Chondrocyte (in vitro differentiated cells): ENCODE data around the gene STUM. TPM values are rescaled to one million over a fixed set of nuclear protein-coding genes. Genes with fewer than 3 reads are reported as not detected.

Experiments used
- DNase-seq: peaks from one replicate; pipeline ENCODE4 v3.0.0; 2021; ENCODE audit warnings: mixed read lengths, low spot score
- H3K27ac Mint-ChIP-seq: one replicate; pipeline ENCODE4 v1.8.0; 2021; ENCODE audit warnings: mild to moderate bottlenecking, moderate library complexity, mixed read lengths; ENCODE audit not compliant: unreplicated experiment
- H3K27me3 Mint-ChIP-seq: 2 replicates; pipeline ENCODE4 v1.8.0; 2021; ENCODE audit warnings: low read depth, mixed read lengths
- H3K36me3 Mint-ChIP-seq: 2 replicates; pipeline ENCODE4 v1.8.0; 2021; ENCODE audit warnings: low read depth, mixed read lengths
- H3K4me1 Mint-ChIP-seq: 2 replicates; pipeline ENCODE4 v1.8.0; 2021; ENCODE audit warnings: low read depth, mild to moderate bottlenecking, mixed read lengths
- H3K4me3 Mint-ChIP-seq: one replicate; pipeline ENCODE4 v1.8.0; 2021; ENCODE audit warnings: mild to moderate bottlenecking, moderate library complexity, mixed read lengths; ENCODE audit not compliant: unreplicated experiment
- H3K9me3 Mint-ChIP-seq: 2 replicates; pipeline ENCODE4 v1.8.0; 2021; ENCODE audit warnings: low read depth, mixed read lengths
- total RNA-seq: library from RNA; stranded (reverse); gene quantifications from 3 replicates; pipeline ENCODE4 v1.2.1, GENCODE V29; 2021
- TF ChIP-seq, protein P1 (sequence below): fragments of 200-600 bp; sonication (generic); IDR thresholded peaks from 2 replicates; pipeline ENCODE4 v1.5.0; 2021; ENCODE audit warnings: antibody characterized with exemption, mild to moderate bottlenecking, moderate library complexity

Gene STUM
- total RNA-seq, 1 donor from 2014 or later = 0.27 TPM

DNA sequence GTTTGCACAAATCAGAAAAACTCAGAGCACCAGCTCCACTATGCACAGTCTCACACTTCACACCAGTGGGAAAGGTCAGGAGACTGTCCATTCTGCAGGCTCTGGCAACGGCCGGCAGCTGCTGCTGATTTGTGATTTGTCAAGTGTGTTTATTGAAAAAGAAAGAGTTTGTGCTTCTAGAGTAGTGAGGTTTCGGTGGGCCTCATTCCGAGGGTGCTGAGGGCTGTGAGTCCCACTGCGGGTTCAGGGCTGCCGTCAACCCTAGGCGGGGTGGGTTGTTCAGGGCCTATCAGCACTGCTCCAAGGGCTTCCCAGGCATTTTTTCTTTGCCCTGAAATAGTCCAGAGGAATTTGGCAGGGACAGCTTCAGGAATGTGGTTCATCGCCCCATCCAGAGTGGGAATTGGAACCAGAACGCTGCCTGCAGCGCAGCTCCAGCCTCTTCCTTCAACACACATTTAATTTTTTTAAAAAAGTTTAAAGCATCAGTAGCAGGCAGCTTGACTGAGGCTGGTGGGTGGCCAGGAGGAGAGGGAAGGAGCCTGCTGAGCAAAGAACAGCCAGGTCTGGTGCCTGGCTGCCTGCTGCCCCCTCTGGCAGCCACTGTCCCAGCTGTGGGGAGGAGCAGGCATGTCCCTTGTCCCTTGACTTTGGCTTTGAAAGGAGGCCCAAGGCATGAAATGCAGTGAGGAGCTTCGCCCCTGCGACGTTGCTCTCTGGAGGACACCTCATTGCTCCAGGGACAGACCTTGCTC lies 19.7 kb downstream of the STUM start:
- DNase-seq = no peak
- no peak overlapping the region for H3K27ac Mint-ChIP-seq
- H3K27me3 Mint-ChIP-seq = peaks cover 30% of the 10 kb centered on the region
- TF ChIP-seq, protein P1, sequence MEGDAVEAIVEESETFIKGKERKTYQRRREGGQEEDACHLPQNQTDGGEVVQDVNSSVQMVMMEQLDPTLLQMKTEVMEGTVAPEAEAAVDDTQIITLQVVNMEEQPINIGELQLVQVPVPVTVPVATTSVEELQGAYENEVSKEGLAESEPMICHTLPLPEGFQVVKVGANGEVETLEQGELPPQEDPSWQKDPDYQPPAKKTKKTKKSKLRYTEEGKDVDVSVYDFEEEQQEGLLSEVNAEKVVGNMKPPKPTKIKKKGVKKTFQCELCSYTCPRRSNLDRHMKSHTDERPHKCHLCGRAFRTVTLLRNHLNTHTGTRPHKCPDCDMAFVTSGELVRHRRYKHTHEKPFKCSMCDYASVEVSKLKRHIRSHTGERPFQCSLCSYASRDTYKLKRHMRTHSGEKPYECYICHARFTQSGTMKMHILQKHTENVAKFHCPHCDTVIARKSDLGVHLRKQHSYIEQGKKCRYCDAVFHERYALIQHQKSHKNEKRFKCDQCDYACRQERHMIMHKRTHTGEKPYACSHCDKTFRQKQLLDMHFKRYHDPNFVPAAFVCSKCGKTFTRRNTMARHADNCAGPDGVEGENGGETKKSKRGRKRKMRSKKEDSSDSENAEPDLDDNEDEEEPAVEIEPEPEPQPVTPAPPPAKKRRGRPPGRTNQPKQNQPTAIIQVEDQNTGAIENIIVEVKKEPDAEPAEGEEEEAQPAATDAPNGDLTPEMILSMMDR = peak; percentile 59
- no peak overlapping the region for H3K4me3 Mint-ChIP-seq
- H3K4me1 Mint-ChIP-seq = no peaks in the 10 kb centered on the region
- no peaks in the 10 kb centered on the region for H3K36me3 Mint-ChIP-seq
- H3K9me3 Mint-ChIP-seq = no peaks in the 10 kb centered on the region

DNA sequence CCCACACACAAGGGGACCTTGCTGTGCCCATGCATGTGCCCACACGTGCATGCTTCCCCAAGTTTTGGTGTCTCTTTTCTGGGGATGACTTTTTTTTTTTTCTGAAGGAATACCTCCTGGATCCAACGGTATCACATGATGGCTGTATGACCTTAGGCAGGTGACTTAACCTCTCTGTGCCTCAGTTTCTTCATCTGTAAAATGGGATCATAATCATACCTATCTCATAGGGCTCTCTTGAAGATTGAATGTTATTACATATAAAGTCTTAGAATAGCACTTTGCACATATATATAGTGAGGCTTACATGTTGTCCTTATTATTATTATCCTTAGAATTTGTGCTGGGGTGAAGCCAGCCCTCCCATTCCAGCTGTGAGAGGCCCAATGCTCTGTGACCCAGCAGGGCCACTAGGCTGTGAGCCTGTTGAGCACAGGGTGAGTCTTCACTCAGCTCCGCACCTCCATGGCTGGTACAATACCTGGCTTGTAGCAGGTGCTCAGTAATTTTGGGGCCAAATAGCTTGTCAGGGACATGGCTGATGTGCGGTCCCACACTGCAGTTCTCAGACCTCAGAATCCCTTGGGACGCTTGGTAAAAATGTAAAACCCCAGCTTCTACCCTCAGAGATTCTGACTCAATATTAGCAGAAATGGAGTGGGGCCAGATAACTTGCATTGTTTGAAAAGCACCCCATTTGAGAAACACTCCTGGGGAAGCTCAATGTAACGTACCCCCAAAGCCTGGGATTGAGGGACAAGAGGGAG lies 20.6 kb downstream of the STUM start:
- Mint-ChIP-seq H3K27me3 (peaks cover 30% of the 10 kb centered on the region), H3K4me1 (no peaks in the 10 kb centered on the region), H3K9me3 (no peaks in the 10 kb centered on the region), H3K36me3 (no peaks in the 10 kb centered on the region), H3K4me3 (no peak overlapping the region), H3K27ac (no peak overlapping the region)
- TF ChIP-seq, protein P1 = no peak
- no peak for DNase-seq

DNA sequence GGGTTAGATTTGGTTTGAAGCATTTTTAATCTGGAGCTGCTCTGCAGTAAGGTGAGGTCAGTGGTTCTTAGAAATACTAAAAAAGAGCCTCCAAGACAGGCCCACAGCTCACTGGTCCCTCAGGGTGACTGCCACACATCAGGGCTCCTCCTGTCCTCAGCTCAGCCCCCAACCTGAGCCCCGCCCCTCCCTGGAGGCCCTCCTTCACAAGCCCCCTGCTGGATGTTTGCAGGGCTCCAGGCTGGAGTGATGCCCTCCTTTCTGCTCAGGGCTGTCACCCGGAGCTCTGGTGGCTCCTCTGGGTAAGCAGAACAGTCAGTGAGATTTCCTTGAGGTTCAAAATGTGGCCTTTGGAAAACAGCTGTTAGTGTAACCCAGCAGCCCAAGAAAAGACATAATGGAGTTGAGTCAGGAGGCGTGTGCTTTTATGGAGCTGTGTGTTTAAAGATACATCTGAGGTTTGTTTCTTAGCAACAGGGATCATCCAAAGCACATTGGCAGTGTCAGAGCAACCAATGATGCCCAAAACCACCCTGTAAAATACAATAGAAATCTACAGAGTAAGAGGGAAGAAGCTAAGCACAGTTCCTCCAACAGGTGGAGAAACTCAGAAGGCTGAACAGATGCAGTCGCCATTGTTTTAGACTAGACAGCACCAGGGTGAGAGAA lies 21.4 kb downstream of the STUM start:
- Mint-ChIP-seq H3K36me3 (no peaks in the 10 kb centered on the region), H3K27ac (no peak overlapping the region), H3K4me3 (no peak overlapping the region), H3K4me1 (no peaks in the 10 kb centered on the region), H3K27me3 (peaks cover 30% of the 10 kb centered on the region), H3K9me3 (no peaks in the 10 kb centered on the region)
- DNase-seq = no peak
- TF ChIP-seq, protein P1 = peak; percentile 49

DNA sequence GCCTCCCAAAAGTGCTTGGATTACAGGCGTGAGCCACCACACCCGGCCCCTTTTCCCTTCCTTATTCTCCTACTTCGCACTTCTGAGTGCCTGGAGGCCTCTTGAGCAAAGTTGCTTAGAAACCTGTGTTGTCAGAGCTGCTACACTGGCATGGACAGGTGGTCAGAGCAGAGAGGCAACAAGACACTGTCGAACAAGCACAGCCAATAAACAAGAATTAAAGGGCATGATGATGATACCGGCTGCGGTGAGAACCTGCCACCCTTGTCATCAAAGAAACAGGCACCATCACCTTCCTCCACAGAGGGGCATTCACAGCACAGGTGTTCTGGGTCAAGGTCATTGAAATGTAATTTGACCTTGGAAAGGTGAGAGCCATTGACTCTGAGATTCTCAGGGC lies 23.3 kb downstream of the STUM start:
- TF ChIP-seq, protein P1 = no peak
- Mint-ChIP-seq H3K9me3 (no peaks in the 10 kb centered on the region), H3K27me3 (peaks cover 18% of the 10 kb centered on the region), H3K36me3 (no peaks in the 10 kb centered on the region), H3K4me1 (peaks cover 6% of the 10 kb centered on the region), H3K4me3 (no peak overlapping the region), H3K27ac (no peak overlapping the region)
- DNase-seq = no peak

DNA sequence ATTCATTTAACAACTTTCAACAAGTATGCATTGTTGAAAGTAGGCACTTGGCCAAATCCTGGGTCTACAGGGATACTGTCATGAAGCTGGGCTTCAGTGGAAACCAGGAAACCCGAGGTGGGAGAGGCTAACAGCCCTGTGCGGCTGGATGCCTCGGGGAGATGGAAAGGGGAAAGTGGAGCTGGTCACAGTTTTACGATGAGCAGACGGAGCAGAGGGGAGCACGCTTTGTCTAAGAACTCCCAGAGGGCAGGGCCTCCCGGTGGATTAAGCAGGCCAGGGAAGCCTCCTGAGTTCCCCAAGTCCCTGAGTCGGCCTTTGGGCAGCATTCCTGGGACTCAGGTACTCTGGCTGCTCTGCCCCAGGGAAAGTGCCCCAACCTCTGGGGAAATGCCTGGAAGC lies 23.8 kb downstream of the STUM start:
- DNase-seq = no peak
- Mint-ChIP-seq H3K9me3 (no peaks in the 10 kb centered on the region), H3K27me3 (peaks cover 14% of the 10 kb centered on the region), H3K4me1 (peaks cover 6% of the 10 kb centered on the region), H3K4me3 (no peak overlapping the region), H3K27ac (no peak overlapping the region), H3K36me3 (no peaks in the 10 kb centered on the region)
- TF ChIP-seq, protein P1 = no peak
